ENCODE data around the gene NCOA1. TPM values are rescaled to one million over a fixed set of nuclear protein-coding genes. Genes with fewer than 3 reads are reported as not detected.

Gene NCOA1
- polyA plus RNA-seq, 1 donor from 2014 or later = 23.0 TPM

- Histone ChIP-seq H3K9ac (ENCODE audit: low read length) (no peak overlapping the region), H3K79me2 (replicated peaks; ENCODE audit: insufficient read depth, low read length) (no peaks in the 10 kb centered on the region), H2AFZ (ENCODE audit: low read depth, low read length) (no peak overlapping the region), H4K20me1 (ENCODE audit: insufficient read depth) (no peaks in the 10 kb centered on the region), H3K36me3 (ENCODE audit: insufficient read depth, low read length) (no peaks in the 10 kb centered on the region), H3K9me3 (ENCODE audit: low read length) (no peaks in the 10 kb centered on the region), H3K4me2 (ENCODE audit: low read length) (no peak overlapping the region), H3K9me2 (ENCODE audit: insufficient read depth, low read length) (no peaks in the 10 kb centered on the region), H3K27ac (ENCODE audit: low read length) (no peak overlapping the region), H3K4me3 (ENCODE audit: low read length) (no peak overlapping the region), H3F3A (ENCODE audit: insufficient read depth, low read length, poor library complexity, severe bottlenecking) (no peaks in the 10 kb centered on the region), H3K27me3 (ENCODE audit: insufficient read depth, low read depth, low read length) (no peaks in the 10 kb centered on the region)
- TF ChIP-seq SMC3 (conservative IDR thresholded peaks at IDR 0.05; ENCODE audit: poor library complexity) = no peak
- TF ChIP-seq EZH2 (IDR thresholded peaks at IDR 0.05; ENCODE audit: borderline replicate concordance, insufficient read depth, low read length, poor library complexity, severe bottlenecking) = no peak
- TF ChIP-seq EP300 (conservative IDR thresholded peaks at IDR 0.05; ENCODE audit: poor library complexity, severe bottlenecking) = no peak
- TF ChIP-seq RAD21 (conservative IDR thresholded peaks at IDR 0.05) = no peak
- TF ChIP-seq TAF1 (IDR thresholded peaks at IDR 0.05; ENCODE audit: low read depth) = no peak
- TF ChIP-seq CTCF (IDR thresholded peaks at IDR 0.05; ENCODE audit: poor library complexity, severe bottlenecking) = no peak
- no peak for TF ChIP-seq MXI1 (conservative IDR thresholded peaks at IDR 0.05; ENCODE audit: poor library complexity, severe bottlenecking)
- no peak for TF ChIP-seq REST (IDR thresholded peaks at IDR 0.05; ENCODE audit: borderline replicate concordance)
- no peak for TF ChIP-seq POLR2AphosphoS5 (IDR thresholded peaks at IDR 0.05)
Observed at GRCh38 chr2:24473626-24474025, 17.4 kb upstream of the NCOA1 start.

GRCh38 chr2:24474053-24474452 lies 17.0 kb upstream of the NCOA1 start:
- TF ChIP-seq CTCF (IDR thresholded peaks at IDR 0.05; ENCODE audit: poor library complexity, severe bottlenecking) = no peak
- TF ChIP-seq MXI1 (conservative IDR thresholded peaks at IDR 0.05; ENCODE audit: poor library complexity, severe bottlenecking) = no peak
- no peak for TF ChIP-seq POLR2AphosphoS5 (IDR thresholded peaks at IDR 0.05)
- TF ChIP-seq TAF1 (IDR thresholded peaks at IDR 0.05; ENCODE audit: low read depth) = no peak
- no peak for TF ChIP-seq RAD21 (conservative IDR thresholded peaks at IDR 0.05)
- TF ChIP-seq EP300 (conservative IDR thresholded peaks at IDR 0.05; ENCODE audit: poor library complexity, severe bottlenecking) = no peak
- TF ChIP-seq EZH2 (IDR thresholded peaks at IDR 0.05; ENCODE audit: borderline replicate concordance, insufficient read depth, low read length, poor library complexity, severe bottlenecking) = no peak
- TF ChIP-seq SMC3 (conservative IDR thresholded peaks at IDR 0.05; ENCODE audit: poor library complexity) = no peak
- TF ChIP-seq REST (IDR thresholded peaks at IDR 0.05; ENCODE audit: borderline replicate concordance) = no peak
- Histone ChIP-seq H3K27ac (ENCODE audit: low read length) (no peak overlapping the region), H3K27me3 (ENCODE audit: insufficient read depth, low read depth, low read length) (no peaks in the 10 kb centered on the region), H3K79me2 (replicated peaks; ENCODE audit: insufficient read depth, low read length) (no peaks in the 10 kb centered on the region), H3K9me2 (ENCODE audit: insufficient read depth, low read length) (no peaks in the 10 kb centered on the region), H3K4me2 (ENCODE audit: low read length) (no peak overlapping the region), H4K20me1 (ENCODE audit: insufficient read depth) (no peaks in the 10 kb centered on the region), H3F3A (ENCODE audit: insufficient read depth, low read length, poor library complexity, severe bottlenecking) (no peaks in the 10 kb centered on the region), H3K4me3 (ENCODE audit: low read length) (no peak overlapping the region), H3K9ac (ENCODE audit: low read length) (no peak overlapping the region), H2AFZ (ENCODE audit: low read depth, low read length) (no peak overlapping the region), H3K36me3 (ENCODE audit: insufficient read depth, low read length) (no peaks in the 10 kb centered on the region), H3K9me3 (ENCODE audit: low read length) (no peaks in the 10 kb centered on the region)
